OCI-LY7 (cell line): ENCODE results near the gene KATNIP. TPM values are rescaled to one million over a fixed set of nuclear protein-coding genes. Genes with fewer than 3 reads are reported as not detected.

Experiments used
- BruUV-seq: library from RNA; stranded (reverse); fragments of 400-500 nt; replicated peaks from 2 replicates; lab custom pipeline; 2021; lab: Mats Ljungman, UMichigan
- CTCF ChIA-PET: fragments of 300-600 bp; sonication (Branson Sonifier 250); formaldehyde crosslinking; loops from one replicate; lab custom pipeline; 2022; ENCODE audit warnings: antibody characterized with exemption; ENCODE audit not compliant: unreplicated experiment; lab: Charles Lee
- POLR2A ChIA-PET: fragments of 300-600 bp; sonication (Branson Sonifier 250); formaldehyde crosslinking; loops from one replicate; lab custom pipeline; 2022; ENCODE audit warnings: antibody characterized with exemption; lab: Charles Lee
- DNase-seq: peaks from one replicate; pipeline ENCODE4 v3.0.0-alpha.2; 2015; ENCODE audit warnings: low spot score
- H2AFZ ChIP-seq: fragments of 200-600 bp; sonication (generic), shearing (Covaris generic); 2 replicates; pipeline ENCODE4 v1.6.1; 2014; ENCODE audit warnings: mild to moderate bottlenecking, antibody characterized with exemption, low read length, moderate library complexity
- H3K27ac ChIP-seq: fragments of 200-600 bp; sonication (generic); 2 replicates; pipeline ENCODE4 v1.5.1; 2014; ENCODE audit warnings: mixed run types, low read depth, mild to moderate bottlenecking, moderate library complexity, low read length, inconsistent platforms; ENCODE audit not compliant: poor library complexity, severe bottlenecking
- H3K36me3 ChIP-seq: fragments of 200-600 bp; sonication (generic); 2 replicates; pipeline ENCODE4 v1.6.1; 2014; ENCODE audit warnings: mild to moderate bottlenecking, antibody characterized with exemption, low read length, moderate library complexity, mixed read lengths; ENCODE audit not compliant: insufficient read depth
- H3K4me1 ChIP-seq: fragments of 200-600 bp; sonication (generic); 2 replicates; pipeline ENCODE4 v1.5.1; 2014; ENCODE audit warnings: mild to moderate bottlenecking, low read length; ENCODE audit not compliant: insufficient read depth, poor library complexity, severe bottlenecking
- H3K4me2 ChIP-seq: fragments of 200-600 bp; sonication (generic); 2 replicates; pipeline ENCODE4 v1.6.1; 2014; ENCODE audit warnings: mild to moderate bottlenecking, low read length
- H3K4me3 ChIP-seq: fragments of 200-600 bp; sonication (generic); 2 replicates; pipeline ENCODE4 v1.5.1; 2014; ENCODE audit warnings: mild to moderate bottlenecking, low read depth, low read length; ENCODE audit not compliant: poor library complexity, severe bottlenecking
- H3K79me2 ChIP-seq: fragments of 200-600 bp; sonication (generic); 2 replicates; pipeline ENCODE4 v1.6.1; 2016; ENCODE audit warnings: low read depth, mild to moderate bottlenecking, low read length, moderate library complexity, mixed read lengths; ENCODE audit not compliant: insufficient read depth
- H3K9me2 ChIP-seq: fragments of 200-600 bp; sonication (generic); 2 replicates; pipeline ENCODE4 v1.6.1; 2016; ENCODE audit warnings: mild to moderate bottlenecking, low read length, mixed read lengths; ENCODE audit not compliant: insufficient read depth
- H3K9me3 ChIP-seq: fragments of 200-600 bp; sonication (generic); 2 replicates; pipeline ENCODE4 v1.6.1; 2014; ENCODE audit warnings: mild to moderate bottlenecking, mixed run types, low read length, mixed read lengths
- H4K20me1 ChIP-seq: fragments of 200-600 bp; sonication (generic); 2 replicates; pipeline ENCODE4 v1.6.1; 2014; ENCODE audit warnings: mild to moderate bottlenecking, antibody characterized with exemption, low read length, moderate library complexity, mixed read lengths; ENCODE audit not compliant: insufficient read depth
- CTCF ChIP-seq: fragments of 200-600 bp; sonication (generic); conservative IDR thresholded peaks from 2 replicates; pipeline ENCODE4 v1.5.1; 2014; ENCODE audit warnings: mild to moderate bottlenecking, antibody characterized with exemption, low read length, moderate library complexity, mixed read lengths
- EZH2phosphoT487 ChIP-seq: fragments of 200-600 bp; sonication (generic); IDR thresholded peaks from 2 replicates; pipeline ENCODE4 v1.6.1; 2018; ENCODE audit warnings: low read depth, borderline replicate concordance, mild to moderate bottlenecking, mixed run types, antibody characterized with exemption, low read length, moderate library complexity, mixed read lengths
- intact Hi-C: fragments of 100-400 bp; cut with micrococcal nuclease; formaldehyde crosslinking; loops from one replicate; pipeline ENCODE4 v1.10.0; 2022; ENCODE audit not compliant: unreplicated experiment
- total RNA-seq, 2 experiments: library from RNA; depleted of rRNA in 1 of 2; stranded (reverse); fragments of >200 nt in 1 of 2; shearing (Covaris generic) in 1 of 2; gene quantifications; 2 replicates each; pipeline ENCODE4 v1.2.3, GENCODE V29; 2014 to 2022

Gene KATNIP
- total RNA-seq, 2 experiments from 2014 or later = 11.2 to 11.5 TPM

- DNase-seq = no peak
- CTCF ChIA-PET = no interaction called here
- intact Hi-C loops = no loop called here
Observed at GRCh38 chr16:27597361-27597760, 47.4 kb downstream of the KATNIP start.

GRCh38 chr16:27598220-27598619, 48.3 kb downstream of the KATNIP start:
- POLR2A ChIA-PET = no interaction called here

More at GRCh38 chr16:27597361-27597760, 47.4 kb downstream of the KATNIP start:
- no TSS peak for BruUV-seq
- Histone ChIP-seq H3K4me2 (no peak overlapping the region), H4K20me1 (no peaks in the 10 kb centered on the region), H2AFZ (no peak overlapping the region), H3K27ac (no peak overlapping the region), H3K4me3 (no peak overlapping the region), H3K36me3 (no peaks in the 10 kb centered on the region), H3K79me2 (no peaks in the 10 kb centered on the region), H3K9me3 (no peaks in the 10 kb centered on the region), H3K9me2 (no peaks in the 10 kb centered on the region), H3K4me1 (no peaks in the 10 kb centered on the region)
- TF ChIP-seq CTCF (no peak), EZH2phosphoT487 (no peak)
- POLR2A ChIA-PET = interaction anchor here (0.6 to 1.0 kb wide), 2 partner anchors 11 to 65 kb away, joined by 3 to 8 read pairs; no protein-coding TSS in a partner anchor

More at GRCh38 chr16:27598220-27598619, 48.3 kb downstream of the KATNIP start:
- no TSS peak for BruUV-seq
- Histone ChIP-seq H4K20me1 (no peaks in the 10 kb centered on the region), H3K4me3 (no peak overlapping the region), H3K4me1 (no peaks in the 10 kb centered on the region), H3K9me3 (no peaks in the 10 kb centered on the region), H2AFZ (no peak overlapping the region), H3K36me3 (no peaks in the 10 kb centered on the region), H3K9me2 (no peaks in the 10 kb centered on the region), H3K27ac (no peak overlapping the region), H3K79me2 (no peaks in the 10 kb centered on the region), H3K4me2 (no peak overlapping the region)
- intact Hi-C loops = no loop called here
- TF ChIP-seq CTCF (no peak), EZH2phosphoT487 (no peak)
- CTCF ChIA-PET = no interaction called here
- DNase-seq = no peak
